SK-N-SH treated with all-trans-retinoic acid at 6 μM for 48 hours (cell line): ENCODE measurements around the gene YPEL3.

Experiments
- ATAC-seq: fragments of 200-7000 bp; cut with Tn5 transposase; 3 replicates; pipeline ENCODE4 v1.9.1; 2020; ENCODE audit warnings: mild to moderate bottlenecking, moderate library complexity
- ARNTL ChIP-seq: fragments of 450-650 bp; formaldehyde crosslinking; IDR thresholded peaks from 2 replicates; pipeline ENCODE4 v1.5.0; 2020; ENCODE audit warnings: low read depth, mild to moderate bottlenecking, moderate library complexity, borderline replicate concordance
- CSDC2 ChIP-seq: fragments of 250-450 bp; sonication (Bioruptor Pico); IDR thresholded peaks from 2 replicates; pipeline ENCODE4 v1.5.0; 2020; ENCODE audit warnings: mild to moderate bottlenecking, moderate library complexity
- ESRRG ChIP-seq: fragments of 250-450 bp; sonication (Bioruptor Pico); IDR thresholded peaks from 2 replicates; pipeline ENCODE4 v1.6.1; 2021; ENCODE audit warnings: mild to moderate bottlenecking
- OSR1 ChIP-seq: fragments of 250-450 bp; sonication (Bioruptor Pico); IDR thresholded peaks from 2 replicates; pipeline ENCODE4 v1.8.0; 2022; ENCODE audit warnings: moderate library complexity, mild to moderate bottlenecking, inconsistent platforms
- PATZ1 ChIP-seq: fragments of 250-450 bp; sonication (Bioruptor Pico); IDR thresholded peaks from 2 replicates; pipeline ENCODE4 v1.8.0; 2020; ENCODE audit warnings: mild to moderate bottlenecking, moderate library complexity, borderline replicate concordance
- RARB ChIP-seq: fragments of 250-450 bp; sonication (Bioruptor Pico); IDR thresholded peaks from 2 replicates; pipeline ENCODE4 v1.8.0; 2021; ENCODE audit warnings: mild to moderate bottlenecking, moderate library complexity
- SNAI2 ChIP-seq: fragments of 250-450 bp; sonication (Bioruptor Pico); IDR thresholded peaks from 2 replicates; pipeline ENCODE4 v1.5.0; 2020; ENCODE audit warnings: mild to moderate bottlenecking, moderate library complexity
- TCF4 ChIP-seq: fragments of 250-450 bp; sonication (Bioruptor Pico); IDR thresholded peaks from 2 replicates; pipeline ENCODE4 v1.8.0; 2021; ENCODE audit warnings: mild to moderate bottlenecking, moderate library complexity, borderline replicate concordance
- TOX ChIP-seq: fragments of 250-450 bp; sonication (Bioruptor Pico); IDR thresholded peaks from 2 replicates; pipeline ENCODE4 v1.8.0; 2021; ENCODE audit warnings: mild to moderate bottlenecking, moderate library complexity, borderline replicate concordance
- ZC3H10 ChIP-seq: fragments of 250-450 bp; sonication (Bioruptor Pico); IDR thresholded peaks from 2 replicates; pipeline ENCODE4 v1.5.1; 2021; ENCODE audit warnings: mild to moderate bottlenecking, moderate library complexity
- ZFP3 ChIP-seq: fragments of 250-450 bp; sonication (Bioruptor Pico); IDR thresholded peaks from 2 replicates; pipeline ENCODE4 v1.5.0; 2020; ENCODE audit warnings: mild to moderate bottlenecking, moderate library complexity
- ZFP30 ChIP-seq: fragments of 450-650 bp; formaldehyde crosslinking; IDR thresholded peaks from 2 replicates; pipeline ENCODE4 v1.5.0; 2022; ENCODE audit warnings: mild to moderate bottlenecking, moderate library complexity
- ZNF565 ChIP-seq: fragments of 450-650 bp; formaldehyde crosslinking; conservative IDR thresholded peaks from 2 replicates; pipeline ENCODE4 v1.5.0; 2020; ENCODE audit warnings: low read depth, mild to moderate bottlenecking, moderate library complexity
- ZNF70 ChIP-seq: fragments of 450-650 bp; formaldehyde crosslinking; IDR thresholded peaks from 2 replicates; pipeline ENCODE4 v1.5.0; 2020; ENCODE audit warnings: mild to moderate bottlenecking, moderate library complexity
- ZNF8 ChIP-seq: fragments of 450-650 bp; formaldehyde crosslinking; IDR thresholded peaks from 2 replicates; pipeline ENCODE4 v1.5.0; 2020; ENCODE audit warnings: mild to moderate bottlenecking, moderate library complexity
- TF ChIP-seq, protein P1 (sequence below): fragments of 250-450 bp; sonication (Bioruptor Pico); IDR thresholded peaks from 2 replicates; pipeline ENCODE4 v1.5.0; 2020; ENCODE audit warnings: mild to moderate bottlenecking, moderate library complexity
- TF ChIP-seq, protein P2 (sequence below): fragments of 250-450 bp; sonication (Bioruptor Pico); IDR thresholded peaks from 2 replicates; pipeline ENCODE4 v1.5.1; 2021; ENCODE audit warnings: mild to moderate bottlenecking, moderate library complexity
- TF ChIP-seq, protein P3 (sequence below): fragments of 250-450 bp; sonication (Bioruptor Pico); IDR thresholded peaks from 2 replicates; pipeline ENCODE4 v1.8.0; 2021; ENCODE audit warnings: low read depth, mild to moderate bottlenecking, moderate library complexity, borderline replicate concordance
- TF ChIP-seq, protein P4 (sequence below): fragments of 250-450 bp; sonication (Bioruptor Pico); IDR thresholded peaks from 2 replicates; pipeline ENCODE4 v1.5.1; 2020; ENCODE audit warnings: low read depth, mild to moderate bottlenecking, moderate library complexity

Gene YPEL3

GRCh38 chr16:30144017-30144416, 48.0 kb upstream of the YPEL3 start (continued):
- TF ChIP-seq, protein P1, sequence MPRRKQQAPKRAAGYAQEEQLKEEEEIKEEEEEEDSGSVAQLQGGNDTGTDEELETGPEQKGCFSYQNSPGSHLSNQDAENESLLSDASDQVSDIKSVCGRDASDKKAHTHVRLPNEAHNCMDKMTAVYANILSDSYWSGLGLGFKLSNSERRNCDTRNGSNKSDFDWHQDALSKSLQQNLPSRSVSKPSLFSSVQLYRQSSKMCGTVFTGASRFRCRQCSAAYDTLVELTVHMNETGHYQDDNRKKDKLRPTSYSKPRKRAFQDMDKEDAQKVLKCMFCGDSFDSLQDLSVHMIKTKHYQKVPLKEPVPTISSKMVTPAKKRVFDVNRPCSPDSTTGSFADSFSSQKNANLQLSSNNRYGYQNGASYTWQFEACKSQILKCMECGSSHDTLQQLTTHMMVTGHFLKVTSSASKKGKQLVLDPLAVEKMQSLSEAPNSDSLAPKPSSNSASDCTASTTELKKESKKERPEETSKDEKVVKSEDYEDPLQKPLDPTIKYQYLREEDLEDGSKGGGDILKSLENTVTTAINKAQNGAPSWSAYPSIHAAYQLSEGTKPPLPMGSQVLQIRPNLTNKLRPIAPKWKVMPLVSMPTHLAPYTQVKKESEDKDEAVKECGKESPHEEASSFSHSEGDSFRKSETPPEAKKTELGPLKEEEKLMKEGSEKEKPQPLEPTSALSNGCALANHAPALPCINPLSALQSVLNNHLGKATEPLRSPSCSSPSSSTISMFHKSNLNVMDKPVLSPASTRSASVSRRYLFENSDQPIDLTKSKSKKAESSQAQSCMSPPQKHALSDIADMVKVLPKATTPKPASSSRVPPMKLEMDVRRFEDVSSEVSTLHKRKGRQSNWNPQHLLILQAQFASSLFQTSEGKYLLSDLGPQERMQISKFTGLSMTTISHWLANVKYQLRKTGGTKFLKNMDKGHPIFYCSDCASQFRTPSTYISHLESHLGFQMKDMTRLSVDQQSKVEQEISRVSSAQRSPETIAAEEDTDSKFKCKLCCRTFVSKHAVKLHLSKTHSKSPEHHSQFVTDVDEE (CRISPR knock-in tag), result no peak

- ATAC-seq, result no peak
These were observed 47.3 kb upstream of the YPEL3 start for GRCh38 chr16:30143347-30143702.

More at GRCh38 chr16:30143347-30143702, 47.3 kb upstream of the YPEL3 start:
- TF ChIP-seq CSDC2 (CRISPR knock-in tag), result no peak
- TF ChIP-seq RARB (CRISPR knock-in tag), result no peak
- TF ChIP-seq ZNF70 (CRISPR knock-in tag), result no peak
- TF ChIP-seq ESRRG, result no peak
- TF ChIP-seq ZNF8 (CRISPR knock-in tag), result no peak
- no peak for TF ChIP-seq PATZ1 (CRISPR knock-in tag)
- no peak for TF ChIP-seq OSR1 (CRISPR knock-in tag)
- TF ChIP-seq TOX (CRISPR knock-in tag), result no peak
- no peak for TF ChIP-seq ZFP3 (CRISPR knock-in tag)
- TF ChIP-seq, protein P1 (CRISPR knock-in tag), result no peak
- TF ChIP-seq ZFP30 (CRISPR knock-in tag), result no peak
- TF ChIP-seq, protein P2, sequence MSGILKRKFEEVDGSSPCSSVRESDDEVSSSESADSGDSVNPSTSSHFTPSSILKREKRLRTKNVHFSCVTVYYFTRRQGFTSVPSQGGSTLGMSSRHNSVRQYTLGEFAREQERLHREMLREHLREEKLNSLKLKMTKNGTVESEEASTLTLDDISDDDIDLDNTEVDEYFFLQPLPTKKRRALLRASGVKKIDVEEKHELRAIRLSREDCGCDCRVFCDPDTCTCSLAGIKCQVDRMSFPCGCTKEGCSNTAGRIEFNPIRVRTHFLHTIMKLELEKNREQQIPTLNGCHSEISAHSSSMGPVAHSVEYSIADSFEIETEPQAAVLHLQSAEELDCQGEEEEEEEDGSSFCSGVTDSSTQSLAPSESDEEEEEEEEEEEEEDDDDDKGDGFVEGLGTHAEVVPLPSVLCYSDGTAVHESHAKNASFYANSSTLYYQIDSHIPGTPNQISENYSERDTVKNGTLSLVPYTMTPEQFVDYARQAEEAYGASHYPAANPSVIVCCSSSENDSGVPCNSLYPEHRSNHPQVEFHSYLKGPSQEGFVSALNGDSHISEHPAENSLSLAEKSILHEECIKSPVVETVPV (CRISPR knock-in tag), result no peak
- TF ChIP-seq SNAI2 (CRISPR knock-in tag), result no peak
- TF ChIP-seq, protein P3, sequence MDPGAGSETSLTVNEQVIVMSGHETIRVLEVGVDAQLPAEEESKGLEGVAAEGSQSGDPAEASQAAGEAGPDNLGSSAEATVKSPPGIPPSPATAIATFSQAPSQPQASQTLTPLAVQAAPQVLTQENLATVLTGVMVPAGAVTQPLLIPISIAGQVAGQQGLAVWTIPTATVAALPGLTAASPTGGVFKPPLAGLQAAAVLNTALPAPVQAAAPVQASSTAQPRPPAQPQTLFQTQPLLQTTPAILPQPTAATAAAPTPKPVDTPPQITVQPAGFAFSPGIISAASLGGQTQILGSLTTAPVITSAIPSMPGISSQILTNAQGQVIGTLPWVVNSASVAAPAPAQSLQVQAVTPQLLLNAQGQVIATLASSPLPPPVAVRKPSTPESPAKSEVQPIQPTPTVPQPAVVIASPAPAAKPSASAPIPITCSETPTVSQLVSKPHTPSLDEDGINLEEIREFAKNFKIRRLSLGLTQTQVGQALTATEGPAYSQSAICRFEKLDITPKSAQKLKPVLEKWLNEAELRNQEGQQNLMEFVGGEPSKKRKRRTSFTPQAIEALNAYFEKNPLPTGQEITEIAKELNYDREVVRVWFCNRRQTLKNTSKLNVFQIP (CRISPR knock-in tag), result no peak
- TF ChIP-seq ARNTL (CRISPR knock-in tag), result no peak
- no peak for TF ChIP-seq ZC3H10 (CRISPR knock-in tag)
- no peak for TF ChIP-seq TCF4 (CRISPR knock-in tag)
- TF ChIP-seq, protein P4, sequence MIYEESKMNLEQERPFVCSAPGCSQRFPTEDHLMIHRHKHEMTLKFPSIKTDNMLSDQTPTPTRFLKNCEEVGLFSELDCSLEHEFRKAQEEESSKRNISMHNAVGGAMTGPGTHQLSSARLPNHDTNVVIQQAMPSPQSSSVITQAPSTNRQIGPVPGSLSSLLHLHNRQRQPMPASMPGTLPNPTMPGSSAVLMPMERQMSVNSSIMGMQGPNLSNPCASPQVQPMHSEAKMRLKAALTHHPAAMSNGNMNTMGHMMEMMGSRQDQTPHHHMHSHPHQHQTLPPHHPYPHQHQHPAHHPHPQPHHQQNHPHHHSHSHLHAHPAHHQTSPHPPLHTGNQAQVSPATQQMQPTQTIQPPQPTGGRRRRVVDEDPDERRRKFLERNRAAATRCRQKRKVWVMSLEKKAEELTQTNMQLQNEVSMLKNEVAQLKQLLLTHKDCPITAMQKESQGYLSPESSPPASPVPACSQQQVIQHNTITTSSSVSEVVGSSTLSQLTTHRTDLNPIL (CRISPR knock-in tag), result no peak
- TF ChIP-seq ZNF565 (CRISPR knock-in tag), result no peak
